SK-N-SH (cell line): ENCODE measurements around the gene CEP19. TPM values are rescaled to one million over a fixed set of nuclear protein-coding genes. Genes with fewer than 3 reads are reported as not detected.

Source experiments
- CTCF ChIA-PET: fragments of 300-600, 350-600 bp; formaldehyde crosslinking; extraction: SDS; loops from one replicate; lab custom pipeline; 2021; lab: Yijun Ruan, JAX
- POLR2A ChIA-PET: fragments of 350-600 bp; sonication (Branson Sonifier 250); formaldehyde crosslinking; extraction: SDS; loops from one replicate; lab custom pipeline; 2020; ENCODE audit warnings: antibody characterized with exemption, inconsistent platforms; lab: Yijun Ruan, JAX
- DNase-seq: peaks from one replicate; pipeline ENCODE4 v3.0.0; 2012
- H2AFZ ChIP-seq: fragments of 200-600 bp; sonication (generic); 2 replicates; pipeline ENCODE4 v1.8.1; 2016; ENCODE audit warnings: antibody characterized with exemption, mild to moderate bottlenecking, low read depth
- H3F3A ChIP-seq: fragments of 200-600 bp; sonication (generic); replicated peaks from 2 replicates; pipeline ENCODE3; 2016; ENCODE audit warnings: antibody characterized with exemption, mild to moderate bottlenecking; ENCODE audit not compliant: insufficient read depth
- H3K27ac ChIP-seq, 2 experiments: fragments of 200-500 bp in 1 of 2; fragments of 200-600 bp in 1 of 2; sonication (Bioruptor generic) in 1 of 2; sonication (generic), shearing (Covaris generic) in 1 of 2; 2 replicates each; pipeline versions ENCODE4 v1.5.1 to v1.6.1; 2014 to 2016; ENCODE audit warnings: low read depth in 2 of 2, inconsistent platforms in 1 of 2, low read length in 1 of 2, mild to moderate bottlenecking in 1 of 2, mixed read lengths in 1 of 2
- H3K27me3 ChIP-seq: fragments of 200-600 bp; sonication (generic), shearing (Covaris generic); 2 replicates; pipeline ENCODE4 v1.6.1; 2016; ENCODE audit warnings: mixed run types; ENCODE audit not compliant: insufficient read depth
- H3K36me3 ChIP-seq, 2 experiments: fragments of 200-500 bp in 1 of 2; fragments of 200-600 bp in 1 of 2; sonication (Bioruptor generic) in 1 of 2; sonication (generic) in 1 of 2; replicated peaks in 1 of 2; 2 replicates each; pipeline versions ENCODE3 to v1.5.1; 2014 to 2016; ENCODE audit warnings: low read length in 1 of 2, mild to moderate bottlenecking in 1 of 2; ENCODE audit not compliant: insufficient read depth in 2 of 2, control insufficient read depth in 1 of 2
- H3K4me1 ChIP-seq, 2 experiments: fragments of 200-500 bp in 1 of 2; fragments of 200-600 bp in 1 of 2; sonication (Bioruptor generic) in 1 of 2; sonication (generic), shearing (Covaris generic) in 1 of 2; 2 replicates each; pipeline versions ENCODE4 v1.5.1 to v1.6.1; 2014 to 2016; ENCODE audit warnings: low read depth in 1 of 2, low read length in 1 of 2, mixed run types in 1 of 2; ENCODE audit not compliant: insufficient read depth in 2 of 2, control insufficient read depth in 1 of 2
- H3K4me2 ChIP-seq: fragments of 200-600 bp; sonication (generic), shearing (Covaris generic); 2 replicates; pipeline ENCODE4 v1.6.1; 2017; ENCODE audit warnings: mixed run types
- H3K4me3 ChIP-seq, 2 experiments: fragments of 200-500 bp in 1 of 2; fragments of 200-600 bp in 1 of 2; sonication (Bioruptor generic) in 1 of 2; sonication (generic), shearing (Covaris generic) in 1 of 2; 2 replicates each; pipeline versions ENCODE4 v1.5.1 to v1.8.1; 2014 to 2016; ENCODE audit warnings: low read depth in 2 of 2, inconsistent platforms in 1 of 2, low read length in 1 of 2, mild to moderate bottlenecking in 1 of 2, mixed read lengths in 1 of 2, moderate library complexity in 1 of 2
- H3K79me2 ChIP-seq: fragments of 200-600 bp; sonication (generic); 2 replicates; pipeline ENCODE4 v1.8.1; 2017; ENCODE audit warnings: mild to moderate bottlenecking; ENCODE audit not compliant: insufficient read depth
- H3K9ac ChIP-seq: fragments of 200-600 bp; sonication (generic); 2 replicates; pipeline ENCODE4 v1.6.1; 2017; ENCODE audit warnings: mixed run types
- H3K9me2 ChIP-seq: fragments of 200-600 bp; sonication (generic); 2 replicates; pipeline ENCODE4 v1.6.1; 2017; ENCODE audit warnings: mixed run types
- H3K9me3 ChIP-seq: fragments of 200-600 bp; sonication (generic); 2 replicates; pipeline ENCODE4 v1.6.1; 2017; ENCODE audit warnings: mixed run types, mild to moderate bottlenecking, moderate library complexity
- H4K20me1 ChIP-seq: fragments of 200-600 bp; sonication (generic); 2 replicates; pipeline ENCODE4 v1.6.1; 2017; ENCODE audit warnings: mild to moderate bottlenecking, mixed run types; ENCODE audit not compliant: insufficient read depth
- ELF1 ChIP-seq: IDR thresholded peaks from 2 replicates; pipeline ENCODE4 v1.4.0; 2012
- GABPA ChIP-seq: IDR thresholded peaks from 2 replicates; pipeline ENCODE4 v1.4.0; 2012; ENCODE audit warnings: low read depth, mild to moderate bottlenecking
- GATA2 ChIP-seq: sonication (generic); formaldehyde crosslinking; IDR thresholded peaks from 2 replicates; pipeline ENCODE4 v1.5.0; 2020; ENCODE audit warnings: mild to moderate bottlenecking, missing genetic modification reagents
- JUND ChIP-seq: IDR thresholded peaks from 2 replicates; pipeline ENCODE4 v1.4.0; 2012
- MAX ChIP-seq: IDR thresholded peaks from 2 replicates; pipeline ENCODE4 v1.4.0; 2012; ENCODE audit warnings: low read depth
- MXI1 ChIP-seq: IDR thresholded peaks from 2 replicates; pipeline ENCODE4 v1.6.1; 2012; ENCODE audit warnings: mild to moderate bottlenecking, low read depth, low read length, improper control_type of control experiment
- NRF1 ChIP-seq: IDR thresholded peaks from 2 replicates; pipeline ENCODE4 v1.6.1; 2012; ENCODE audit warnings: low read depth, mild to moderate bottlenecking, low read length
- PBX3 ChIP-seq: IDR thresholded peaks from 2 replicates; pipeline ENCODE4; 2012
- POLR2AphosphoS5 ChIP-seq: IDR thresholded peaks from 2 replicates; pipeline ENCODE4 v1.6.1; 2012; ENCODE audit warnings: low read depth, low read length
- SIN3A ChIP-seq: IDR thresholded peaks from 2 replicates; pipeline ENCODE4 v1.6.1; 2012; ENCODE audit warnings: low read depth, mild to moderate bottlenecking, low read length, moderate library complexity, borderline replicate concordance
- TCF12 ChIP-seq: IDR thresholded peaks from 2 replicates; pipeline ENCODE4 v1.4.0; 2012
- USF2 ChIP-seq: fragments of 150-350 bp; IDR thresholded peaks from 2 replicates; pipeline ENCODE4 v1.6.1; 2017; ENCODE audit warnings: antibody characterized with exemption, low read length, low read depth, borderline replicate concordance
- YY1 ChIP-seq: IDR thresholded peaks from 2 replicates; pipeline ENCODE4 v1.4.0; 2012; ENCODE audit warnings: low read depth, mild to moderate bottlenecking
- WGBS: methylation state at CpG from one replicate; pipeline ENCODE4 v1.1.6; 2017; ENCODE audit warnings: low lambda C conversion rate; 5-methylcytosine and 5-hydroxymethylcytosine counted together
- polyA plus RNA-seq, 3 experiments: library from polyadenylated mRNA; depleted of rRNA; stranded (reverse); fragments of >200 nt; gene quantifications; 2 replicates each; pipeline ENCODE4 v1.2.3, GENCODE V29; 2012
- TF ChIP-seq, protein P1 (sequence below): IDR thresholded peaks from 2 replicates; pipeline ENCODE4 v1.4.0; 2012; ENCODE audit warnings: low read depth, borderline replicate concordance
- TF ChIP-seq, protein P2 (sequence below): IDR thresholded peaks from 2 replicates; pipeline ENCODE4 v1.6.1; 2012; ENCODE audit warnings: mild to moderate bottlenecking, low read depth, low read length, moderate library complexity

Gene CEP19, protein sequence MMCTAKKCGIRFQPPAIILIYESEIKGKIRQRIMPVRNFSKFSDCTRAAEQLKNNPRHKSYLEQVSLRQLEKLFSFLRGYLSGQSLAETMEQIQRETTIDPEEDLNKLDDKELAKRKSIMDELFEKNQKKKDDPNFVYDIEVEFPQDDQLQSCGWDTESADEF
- polyA plus RNA-seq (2012; rRNA removed) = 2.6 and 3.0 TPM in 2 replicates
- polyA plus RNA-seq (2012; cell fraction: cytosol; rRNA removed) = 4.3 and 5.2 TPM in 2 replicates
- polyA plus RNA-seq (2012; cell fraction: nucleus; rRNA removed) = 0.50 and 0.89 TPM in 2 replicates

DNA sequence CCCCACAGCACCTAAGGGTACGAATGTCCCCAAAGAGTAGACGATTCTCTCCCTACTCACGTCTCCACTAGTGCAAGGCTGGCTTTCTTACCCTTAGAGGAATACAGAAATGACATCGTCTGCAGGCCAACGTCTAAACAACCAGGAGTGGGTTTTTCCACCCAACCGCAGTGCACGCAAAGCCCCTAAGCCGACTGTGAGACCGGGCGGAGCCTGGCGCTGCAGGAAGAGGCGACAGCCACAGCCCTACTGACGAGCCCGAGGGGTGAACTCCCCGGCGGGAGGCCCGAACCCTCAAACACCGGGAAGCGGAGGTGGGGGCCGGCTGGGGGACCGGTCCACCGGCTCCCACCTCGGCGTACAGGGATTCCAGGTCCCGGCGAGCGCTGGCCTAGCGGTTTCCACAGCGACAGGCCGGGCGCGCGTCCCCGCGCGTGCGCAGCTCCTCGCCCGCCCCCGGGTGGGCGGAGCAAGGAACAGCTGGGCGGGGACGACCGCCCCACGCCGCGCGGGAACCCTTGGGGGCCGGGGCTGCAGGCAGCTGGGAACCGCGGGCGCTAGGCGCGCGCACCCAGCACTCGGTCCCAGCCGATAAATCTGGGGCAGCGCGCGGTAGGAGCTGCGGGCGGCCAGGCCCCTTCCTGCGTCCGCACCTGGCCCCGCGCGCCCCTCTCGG lies at the start of gene CEP19, which contains the start of gene PIGX:
TSS of gene CEP19 (minus strand) at position 413 of the 676 bp plus-strand sequence. CDS start 3,593 bp downstream, outside the sequence.
TSS of gene PIGX (plus strand) at position 540 of the 676 bp plus-strand sequence.
- H3K9me2 ChIP-seq = no peaks in the 10 kb centered on the region
- ChIA-PET POLR2A (interaction anchor here (0.7 to 1.7 kb wide), 4 partner anchors 28 to 156 kb away, joined by 3 to 6 read pairs (median 4); partner anchors contain the start of genes FBXO45, PAK2, SENP5 and WDR53), CTCF (interaction anchor here (0.6 kb wide), 1 partner anchor 103 kb away, joined by 3 read pairs; no protein-coding TSS in a partner anchor)
- H3K9ac ChIP-seq = peak within 1 kb of the TSS; percentile 80
- peaks cover 32% of the 10 kb centered on the region; the same call in 1 of the 2 replicates for H3K79me2 ChIP-seq
- TF ChIP-seq PBX3 (peak; percentile 3), JUND (no peak), POLR2AphosphoS5 (no peak; the same call in 1 of the 2 replicates), NRF1 (peak; percentile 95), USF2 (no peak), GABPA (no peak), TCF12 (0 out of 2 replicates have a peak, but pooled peaks have one; percentile 13), SIN3A (peak; percentile 65; the same call in 1 of the 2 replicates), MAX (peak; percentile 34; the same call in 1 of the 2 replicates), GATA2 (no peak), YY1 (no peak), ELF1 (no peak), MXI1 (peak; percentile 49)
- TF ChIP-seq, protein P1, sequence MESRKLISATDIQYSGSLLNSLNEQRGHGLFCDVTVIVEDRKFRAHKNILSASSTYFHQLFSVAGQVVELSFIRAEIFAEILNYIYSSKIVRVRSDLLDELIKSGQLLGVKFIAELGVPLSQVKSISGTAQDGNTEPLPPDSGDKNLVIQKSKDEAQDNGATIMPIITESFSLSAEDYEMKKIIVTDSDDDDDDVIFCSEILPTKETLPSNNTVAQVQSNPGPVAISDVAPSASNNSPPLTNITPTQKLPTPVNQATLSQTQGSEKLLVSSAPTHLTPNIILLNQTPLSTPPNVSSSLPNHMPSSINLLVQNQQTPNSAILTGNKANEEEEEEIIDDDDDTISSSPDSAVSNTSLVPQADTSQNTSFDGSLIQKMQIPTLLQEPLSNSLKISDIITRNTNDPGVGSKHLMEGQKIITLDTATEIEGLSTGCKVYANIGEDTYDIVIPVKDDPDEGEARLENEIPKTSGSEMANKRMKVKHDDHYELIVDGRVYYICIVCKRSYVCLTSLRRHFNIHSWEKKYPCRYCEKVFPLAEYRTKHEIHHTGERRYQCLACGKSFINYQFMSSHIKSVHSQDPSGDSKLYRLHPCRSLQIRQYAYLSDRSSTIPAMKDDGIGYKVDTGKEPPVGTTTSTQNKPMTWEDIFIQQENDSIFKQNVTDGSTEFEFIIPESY = 0 out of 2 replicates have a peak, but pooled peaks have one; percentile 45
- TF ChIP-seq, protein P2, sequence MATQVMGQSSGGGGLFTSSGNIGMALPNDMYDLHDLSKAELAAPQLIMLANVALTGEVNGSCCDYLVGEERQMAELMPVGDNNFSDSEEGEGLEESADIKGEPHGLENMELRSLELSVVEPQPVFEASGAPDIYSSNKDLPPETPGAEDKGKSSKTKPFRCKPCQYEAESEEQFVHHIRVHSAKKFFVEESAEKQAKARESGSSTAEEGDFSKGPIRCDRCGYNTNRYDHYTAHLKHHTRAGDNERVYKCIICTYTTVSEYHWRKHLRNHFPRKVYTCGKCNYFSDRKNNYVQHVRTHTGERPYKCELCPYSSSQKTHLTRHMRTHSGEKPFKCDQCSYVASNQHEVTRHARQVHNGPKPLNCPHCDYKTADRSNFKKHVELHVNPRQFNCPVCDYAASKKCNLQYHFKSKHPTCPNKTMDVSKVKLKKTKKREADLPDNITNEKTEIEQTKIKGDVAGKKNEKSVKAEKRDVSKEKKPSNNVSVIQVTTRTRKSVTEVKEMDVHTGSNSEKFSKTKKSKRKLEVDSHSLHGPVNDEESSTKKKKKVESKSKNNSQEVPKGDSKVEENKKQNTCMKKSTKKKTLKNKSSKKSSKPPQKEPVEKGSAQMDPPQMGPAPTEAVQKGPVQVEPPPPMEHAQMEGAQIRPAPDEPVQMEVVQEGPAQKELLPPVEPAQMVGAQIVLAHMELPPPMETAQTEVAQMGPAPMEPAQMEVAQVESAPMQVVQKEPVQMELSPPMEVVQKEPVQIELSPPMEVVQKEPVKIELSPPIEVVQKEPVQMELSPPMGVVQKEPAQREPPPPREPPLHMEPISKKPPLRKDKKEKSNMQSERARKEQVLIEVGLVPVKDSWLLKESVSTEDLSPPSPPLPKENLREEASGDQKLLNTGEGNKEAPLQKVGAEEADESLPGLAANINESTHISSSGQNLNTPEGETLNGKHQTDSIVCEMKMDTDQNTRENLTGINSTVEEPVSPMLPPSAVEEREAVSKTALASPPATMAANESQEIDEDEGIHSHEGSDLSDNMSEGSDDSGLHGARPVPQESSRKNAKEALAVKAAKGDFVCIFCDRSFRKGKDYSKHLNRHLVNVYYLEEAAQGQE = no peak
- no peaks in the 10 kb centered on the region for H3K9me3 ChIP-seq
- peak; percentile 99 for DNase-seq
- WGBS = 0% methylated on average over 4 of the region's 68 CpGs
- H3K36me3 ChIP-seq = no peaks in the 10 kb centered on the region
- peaks cover 16% of the 10 kb centered on the region for H3F3A ChIP-seq
- H2AFZ ChIP-seq = peak within 1 kb of the TSS; percentile 98
- H3K27ac ChIP-seq = peak within 1 kb of the TSS; percentile 85 to 86
- H3K4me1 ChIP-seq = peaks cover 0 to 3% of the 10 kb centered on the region in 2 experiments; a peak in 1 of 4 replicates
- peak within 1 kb of the TSS; percentile 90 for H3K4me2 ChIP-seq
- H4K20me1 ChIP-seq = no peaks in the 10 kb centered on the region
- H3K27me3 ChIP-seq = no peaks in the 10 kb centered on the region
- peak within 1 kb of the TSS; percentile 76 to 80 for H3K4me3 ChIP-seq
